OCI-LY3 (cell line): ENCODE results near the gene TYW1.
"Not testable (repeated sequence)": the region's sequence is repeated elsewhere in the genome, so short reads cannot be mapped to it uniquely, and the experiment has no call there.

ENCODE experiments used
- H2AFZ ChIP-seq: fragments of 200-600, 300-600 bp; shearing (Covaris generic); 2 replicates; pipeline ENCODE4 v1.6.0; 2014; ENCODE audit warnings: antibody characterized with exemption, low read depth, low read length
- H3K27ac ChIP-seq: fragments of 200-600, 300-600 bp; sonication (generic); 2 replicates; pipeline ENCODE4 v1.5.1; 2014; ENCODE audit warnings: mild to moderate bottlenecking, low read length, moderate library complexity, mixed read lengths
- H3K27me3 ChIP-seq: fragments of 200-600, 300-600 bp; sonication (generic); 2 replicates; pipeline ENCODE4 v1.6.1; 2014; ENCODE audit warnings: low read depth, low read length, mixed read lengths
- H3K36me3 ChIP-seq: fragments of 200-600, 300-600 bp; sonication (generic); replicated peaks from 2 replicates; pipeline ENCODE3; 2014; ENCODE audit warnings: low read depth, low read length, mixed read lengths
- H3K4me1 ChIP-seq: fragments of 300-600, 200-600 bp; sonication (generic); 2 replicates; pipeline ENCODE4 v1.6.1; 2014; ENCODE audit warnings: low read length, mixed read lengths
- H3K4me2 ChIP-seq: fragments of 200-600, 300-600 bp; sonication (generic); 2 replicates; pipeline ENCODE4 v1.6.1; 2014; ENCODE audit warnings: low read length, mixed read lengths
- H3K4me3 ChIP-seq: fragments of 300-600, 200-600 bp; sonication (generic); 2 replicates; pipeline ENCODE4 v1.5.1; 2014; ENCODE audit warnings: antibody characterized with exemption, mild to moderate bottlenecking, low read length, moderate library complexity
- H3K79me2 ChIP-seq: fragments of 300-600, 200-600 bp; shearing (Covaris generic); 2 replicates; pipeline ENCODE4 v1.6.1; 2014; ENCODE audit warnings: mild to moderate bottlenecking, low read length, mixed read lengths
- H3K9ac ChIP-seq: fragments of 300-600, 200-600 bp; shearing (Covaris generic); 2 replicates; pipeline ENCODE4 v1.6.0; 2014; ENCODE audit warnings: mild to moderate bottlenecking, low read length, moderate library complexity
- H3K9me3 ChIP-seq: fragments of 200-600, 300-600 bp; shearing (Covaris generic); 2 replicates; pipeline ENCODE4 v1.6.1; 2014; ENCODE audit warnings: low read length, mixed read lengths; ENCODE audit not compliant: insufficient read depth
- H4K20me1 ChIP-seq: fragments of 200-600, 300-600 bp; sonication (generic); 2 replicates; pipeline ENCODE4 v1.6.1; 2016; ENCODE audit warnings: low read length, mixed read lengths; ENCODE audit not compliant: insufficient read depth
- EZH2phosphoT487 ChIP-seq: fragments of 200-600 bp; shearing (Covaris generic); IDR thresholded peaks from 2 replicates; pipeline ENCODE4 v1.6.1; 2018; ENCODE audit warnings: antibody characterized with exemption, mixed run types, low read depth
- TF ChIP-seq, protein P1 (sequence below): fragments of 200-600, 300-600 bp; sonication (generic); IDR thresholded peaks from 2 replicates; pipeline ENCODE4 v1.5.1; 2014; ENCODE audit warnings: antibody characterized with exemption, low read length, low read depth

Gene TYW1

GRCh38 chr7:67019562-67020390 is 23.1 kb downstream of the TYW1 start:
- Histone ChIP-seq H3K4me2 (no peak overlapping the region), H2AFZ (no peak overlapping the region), H3K79me2 (no peaks in the 10 kb centered on the region), H3K27ac (no peak overlapping the region), H3K4me3 (no peak overlapping the region), H3K4me1 (no peaks in the 10 kb centered on the region), H4K20me1 (no peaks in the 10 kb centered on the region), H3K9ac (no peak overlapping the region), H3K27me3 (no peaks in the 10 kb centered on the region), H3K36me3 (peaks cover 18% of the 10 kb centered on the region), H3K9me3 (no peaks in the 10 kb centered on the region)
- no peak for TF ChIP-seq EZH2phosphoT487
- TF ChIP-seq, protein P1, sequence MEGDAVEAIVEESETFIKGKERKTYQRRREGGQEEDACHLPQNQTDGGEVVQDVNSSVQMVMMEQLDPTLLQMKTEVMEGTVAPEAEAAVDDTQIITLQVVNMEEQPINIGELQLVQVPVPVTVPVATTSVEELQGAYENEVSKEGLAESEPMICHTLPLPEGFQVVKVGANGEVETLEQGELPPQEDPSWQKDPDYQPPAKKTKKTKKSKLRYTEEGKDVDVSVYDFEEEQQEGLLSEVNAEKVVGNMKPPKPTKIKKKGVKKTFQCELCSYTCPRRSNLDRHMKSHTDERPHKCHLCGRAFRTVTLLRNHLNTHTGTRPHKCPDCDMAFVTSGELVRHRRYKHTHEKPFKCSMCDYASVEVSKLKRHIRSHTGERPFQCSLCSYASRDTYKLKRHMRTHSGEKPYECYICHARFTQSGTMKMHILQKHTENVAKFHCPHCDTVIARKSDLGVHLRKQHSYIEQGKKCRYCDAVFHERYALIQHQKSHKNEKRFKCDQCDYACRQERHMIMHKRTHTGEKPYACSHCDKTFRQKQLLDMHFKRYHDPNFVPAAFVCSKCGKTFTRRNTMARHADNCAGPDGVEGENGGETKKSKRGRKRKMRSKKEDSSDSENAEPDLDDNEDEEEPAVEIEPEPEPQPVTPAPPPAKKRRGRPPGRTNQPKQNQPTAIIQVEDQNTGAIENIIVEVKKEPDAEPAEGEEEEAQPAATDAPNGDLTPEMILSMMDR, result no peak

DNA sequence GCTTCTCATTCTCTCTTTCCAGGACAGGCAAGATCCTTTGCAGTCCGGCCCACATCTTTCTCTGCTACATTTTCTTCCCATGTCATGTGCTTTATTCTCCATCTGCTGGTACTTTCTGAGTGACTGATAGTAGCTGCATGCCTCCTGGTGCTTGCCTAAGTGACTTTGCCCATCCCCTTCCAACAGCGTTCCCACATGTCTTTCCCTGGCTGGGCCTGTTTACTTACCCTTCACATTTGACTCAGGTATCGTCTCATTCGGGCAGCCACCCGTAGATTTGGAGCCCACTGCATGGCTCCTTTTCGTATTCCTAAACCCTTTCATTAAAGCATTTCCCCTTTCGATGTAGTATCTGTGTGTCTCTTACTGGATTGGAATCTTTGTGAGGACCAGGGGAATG is 24.6 kb downstream of the TYW1 start:
- Histone ChIP-seq H2AFZ (no peak overlapping the region), H3K4me3 (no peak overlapping the region), H3K36me3 (peaks cover 18% of the 10 kb centered on the region), H3K4me1 (no peaks in the 10 kb centered on the region), H3K9ac (no peak overlapping the region), H3K27me3 (no peaks in the 10 kb centered on the region), H3K4me2 (no peak overlapping the region), H3K27ac (no peak overlapping the region), H3K9me3 (no peaks in the 10 kb centered on the region), H4K20me1 (no peaks in the 10 kb centered on the region), H3K79me2 (no peaks in the 10 kb centered on the region)
- TF ChIP-seq, protein P1, result no peak
- TF ChIP-seq EZH2phosphoT487, result no peak

DNA sequence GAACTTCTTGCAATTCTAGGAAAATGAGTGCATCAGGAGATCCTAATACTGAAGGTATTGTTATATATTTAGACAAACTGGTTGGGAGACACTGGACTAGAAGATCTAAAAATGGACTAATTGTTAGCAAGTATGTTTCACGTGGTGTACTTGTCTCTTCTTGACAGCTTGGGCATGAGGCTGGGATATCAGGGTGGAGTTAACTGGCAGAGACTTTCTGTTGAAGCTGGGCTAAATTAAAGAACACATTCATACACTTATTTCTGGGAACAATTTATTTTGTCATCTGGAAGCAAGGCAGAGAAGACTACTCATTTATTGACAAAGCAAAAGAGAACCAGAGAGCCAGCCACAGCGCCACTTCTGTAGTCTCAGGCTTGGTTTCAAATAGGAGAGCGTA is 25.9 kb downstream of the TYW1 start:
- Histone ChIP-seq H3K79me2 (no peaks in the 10 kb centered on the region), H3K27me3 (no peaks in the 10 kb centered on the region), H3K4me1 (no peaks in the 10 kb centered on the region), H3K4me3 (no peak overlapping the region), H4K20me1 (no peaks in the 10 kb centered on the region), H2AFZ (no peak overlapping the region), H3K9me3 (no peaks in the 10 kb centered on the region), H3K27ac (no peak overlapping the region), H3K36me3 (peaks cover 18% of the 10 kb centered on the region), H3K9ac (no peak overlapping the region), H3K4me2 (no peak overlapping the region)
- TF ChIP-seq, protein P1, result no peak
- TF ChIP-seq EZH2phosphoT487, result no peak

- H3K9ac ChIP-seq, H3K27me3 ChIP-seq, H3K27ac ChIP-seq, H2AFZ ChIP-seq, H3K9me3 ChIP-seq, H3K4me1 ChIP-seq, H3K4me3 ChIP-seq, H3K4me2 ChIP-seq, H4K20me1 ChIP-seq, H3K79me2 ChIP-seq: not testable (repeated sequence)
- peaks cover 15% of the 10 kb centered on the region for H3K36me3 ChIP-seq
Measured at GRCh38 chr7:67025459-67025858, 28.8 kb downstream of the TYW1 start.

GRCh38 chr7:67031685-67032084 is 35.1 kb downstream of the TYW1 start:
- H2AFZ ChIP-seq, H3K4me3 ChIP-seq, H3K79me2 ChIP-seq, H3K9me3 ChIP-seq, H3K4me2 ChIP-seq, H3K9ac ChIP-seq, H3K27me3 ChIP-seq, H3K36me3 ChIP-seq, H3K27ac ChIP-seq, H4K20me1 ChIP-seq, H3K4me1 ChIP-seq: not testable (repeated sequence)
